NOMO-1 treated with dmso at 0.1 percent for 144 hours (cell line): ENCODE results near the gene TRIP13.

ENCODE experiments used
- DNase-seq: peaks from one replicate; lab custom pipeline; 2025; ENCODE audit not compliant: unreplicated experiment; lab: John Stamatoyannopoulos, UW

The TRIP13 gene

GRCh38 chr5:854966-855743 lies 37.5 kb upstream of the TRIP13 start:
- no peak for DNase-seq

GRCh38 chr5:855771-856530 lies 36.7 kb upstream of the TRIP13 start:
- DNase-seq, result no peak

- DNase-seq, result no peak
Observed at GRCh38 chr5:856531-857425, 35.9 kb upstream of the TRIP13 start.

- DNase-seq, result no peak
Observed at GRCh38 chr5:858726-859125, 34.0 kb upstream of the TRIP13 start.

- no peak for DNase-seq
Observed at GRCh38 chr5:859391-859790, 33.3 kb upstream of the TRIP13 start.

GRCh38 chr5:859798-860296 lies 32.8 kb upstream of the TRIP13 start:
- no peak for DNase-seq

- no peak for DNase-seq
Observed at GRCh38 chr5:860506-861150, 32.1 kb upstream of the TRIP13 start.

- no peak for DNase-seq
Observed at GRCh38 chr5:861442-862366, 31.0 kb upstream of the TRIP13 start.

- no peak for DNase-seq
Observed at GRCh38 chr5:862367-863243, 30.1 kb upstream of the TRIP13 start.

- DNase-seq, result no peak
Observed at GRCh38 chr5:863244-863805, 29.4 kb upstream of the TRIP13 start.

- no peak for DNase-seq
Observed at GRCh38 chr5:864492-865167, 28.1 kb upstream of the TRIP13 start.

GRCh38 chr5:865168-865521 lies 27.5 kb upstream of the TRIP13 start:
- DNase-seq, result no peak

- no peak for DNase-seq
Observed at GRCh38 chr5:865771-866170, 26.9 kb upstream of the TRIP13 start.

- DNase-seq, result no peak
Observed at GRCh38 chr5:867300-867870, 25.3 kb upstream of the TRIP13 start.

- no peak for DNase-seq
Observed at GRCh38 chr5:868428-869135, 24.1 kb upstream of the TRIP13 start.

- DNase-seq, result no peak
Observed at GRCh38 chr5:870956-871355, 21.7 kb upstream of the TRIP13 start.
